ENCODE measurements around the gene ADGRL1.
"Not testable (repeated sequence)": the region's sequence is repeated elsewhere in the genome, so short reads cannot be mapped to it uniquely, and the experiment has no call there.

Gene ADGRL1

DNA sequence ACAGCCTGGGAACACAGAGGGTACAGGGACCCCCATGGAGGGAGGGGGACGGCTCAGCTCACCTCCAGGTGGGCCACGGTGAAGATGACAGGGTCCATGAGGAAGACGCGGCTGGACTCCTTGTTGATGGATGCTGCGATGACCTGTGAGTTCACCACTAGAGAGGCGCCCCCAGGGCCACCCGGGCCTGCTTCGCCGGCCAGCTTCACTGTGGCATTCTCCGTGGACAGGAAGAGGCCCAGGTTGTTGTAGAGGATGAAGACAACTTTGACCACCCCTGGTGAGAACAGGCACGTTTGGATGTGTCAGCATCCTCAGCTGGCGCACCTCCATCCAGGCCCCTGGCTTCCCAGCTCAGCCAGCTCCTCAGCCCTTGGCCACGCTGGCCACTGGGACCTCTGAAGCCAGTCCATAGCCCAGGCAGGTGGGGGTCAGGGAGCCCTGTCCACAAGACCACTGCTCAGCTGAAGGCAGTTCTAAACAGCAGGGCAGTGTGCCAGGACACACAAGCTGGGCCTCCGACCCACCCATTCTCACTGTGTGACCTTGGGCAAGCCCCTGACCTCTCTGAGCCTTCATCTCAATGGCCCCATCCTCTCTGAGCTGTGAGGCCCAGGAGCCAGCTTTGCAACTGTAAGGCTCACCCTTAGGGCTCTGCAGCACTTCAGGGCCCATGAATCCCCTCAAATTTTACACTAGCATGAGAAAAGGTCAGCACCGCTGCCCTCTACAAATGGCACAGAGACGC lies 47.5 kb downstream of the ADGRL1 start:
- DNase-seq = no peak

DNA sequence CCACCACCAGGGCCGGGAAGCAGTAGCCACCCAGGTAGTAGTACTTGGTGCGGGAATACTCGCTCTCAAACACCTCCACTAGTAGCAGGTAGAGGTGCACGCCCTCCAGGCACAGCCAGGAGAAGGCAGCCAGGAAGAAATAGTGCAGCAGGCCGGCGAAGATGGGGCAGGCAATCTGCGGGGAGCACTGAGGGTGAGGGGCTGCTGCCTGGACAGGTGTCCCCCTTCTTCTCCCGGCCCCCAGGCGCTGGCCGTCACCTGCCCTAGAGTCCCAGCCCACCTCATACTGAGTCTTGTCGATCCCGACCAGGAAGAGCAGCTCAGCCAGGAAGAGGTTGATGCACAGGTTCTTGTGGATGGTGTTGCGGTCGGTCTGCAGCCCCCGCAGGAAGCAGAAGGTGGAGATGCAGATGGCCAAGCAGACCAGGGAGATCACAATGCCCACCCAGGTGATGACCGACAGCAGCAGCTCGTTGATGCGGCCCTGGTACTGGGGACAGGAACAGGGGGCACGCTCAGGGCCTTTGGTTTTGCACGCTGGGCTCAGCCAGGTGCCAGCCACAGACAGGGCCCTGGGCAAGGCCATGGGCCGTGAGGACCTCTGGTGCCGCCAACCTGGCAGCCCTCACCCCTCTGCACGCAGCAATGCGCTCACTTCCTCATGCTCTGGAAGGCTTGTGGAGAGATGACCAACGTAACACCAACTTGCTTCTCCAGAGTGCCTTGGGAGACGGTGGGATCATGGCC lies 48.8 kb downstream of the ADGRL1 start:
- no peak for DNase-seq

- no peak for DNase-seq
Observed at GRCh38 chr19:14156122-14156521, 49.8 kb downstream of the ADGRL1 start.

- DNase-seq = no peak
Observed at GRCh38 chr19:14155371-14155770, 50.6 kb downstream of the ADGRL1 start.

GRCh38 chr19:14152713-14153112 lies 53.3 kb downstream of the ADGRL1 start:
- no peak for DNase-seq

DNA sequence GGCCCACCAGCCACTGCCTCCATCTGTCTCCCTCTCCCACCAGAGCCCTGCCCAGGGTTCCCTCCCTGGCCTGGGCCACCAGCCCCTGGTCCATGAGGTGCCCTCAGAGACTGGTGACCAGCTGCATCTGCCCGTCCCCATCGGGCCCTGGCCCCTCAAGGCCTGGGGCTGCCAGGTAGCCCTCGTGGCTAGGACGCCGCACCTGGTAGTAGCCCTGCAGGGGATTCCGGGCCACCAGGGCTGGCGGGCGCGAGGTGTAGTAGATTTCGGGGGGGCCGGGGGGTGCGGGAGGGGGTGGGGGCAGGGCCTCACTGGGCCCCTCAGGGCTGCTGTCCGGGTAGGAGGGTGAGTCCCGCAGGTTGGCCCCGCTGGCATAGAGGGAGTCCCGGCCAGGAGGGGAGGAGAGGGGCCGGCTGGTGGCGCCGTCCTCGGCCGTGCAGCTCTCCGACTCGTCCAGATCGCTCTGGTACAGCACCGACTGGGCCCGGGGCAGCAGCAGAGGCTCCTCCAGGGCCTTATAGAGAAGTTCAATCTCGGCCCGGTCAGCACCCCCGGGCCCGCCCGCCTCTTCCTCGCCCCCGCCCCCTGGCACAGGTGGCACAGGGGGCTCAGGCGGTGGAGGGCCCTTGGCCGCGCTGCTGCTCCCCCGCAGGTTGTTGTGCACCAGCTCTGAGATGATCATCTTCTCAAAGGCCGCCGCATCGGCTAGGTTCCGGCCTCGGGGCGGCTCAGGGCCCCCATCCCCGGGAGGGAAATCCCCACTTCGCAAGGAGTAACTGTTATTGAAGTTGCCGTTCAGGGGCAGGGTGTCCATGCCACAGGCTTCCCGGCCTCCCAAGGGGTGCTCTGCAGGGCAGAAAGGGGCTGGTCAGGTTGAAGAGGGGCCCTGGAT lies 55.0 kb downstream of the ADGRL1 start:
- DNase-seq = no peak

- DNase-seq = no peak
Observed at GRCh38 chr19:14150041-14150769, 55.8 kb downstream of the ADGRL1 start.

GRCh38 chr19:14149509-14149994 lies 56.4 kb downstream of the ADGRL1 start:
- no peak for DNase-seq

DNA sequence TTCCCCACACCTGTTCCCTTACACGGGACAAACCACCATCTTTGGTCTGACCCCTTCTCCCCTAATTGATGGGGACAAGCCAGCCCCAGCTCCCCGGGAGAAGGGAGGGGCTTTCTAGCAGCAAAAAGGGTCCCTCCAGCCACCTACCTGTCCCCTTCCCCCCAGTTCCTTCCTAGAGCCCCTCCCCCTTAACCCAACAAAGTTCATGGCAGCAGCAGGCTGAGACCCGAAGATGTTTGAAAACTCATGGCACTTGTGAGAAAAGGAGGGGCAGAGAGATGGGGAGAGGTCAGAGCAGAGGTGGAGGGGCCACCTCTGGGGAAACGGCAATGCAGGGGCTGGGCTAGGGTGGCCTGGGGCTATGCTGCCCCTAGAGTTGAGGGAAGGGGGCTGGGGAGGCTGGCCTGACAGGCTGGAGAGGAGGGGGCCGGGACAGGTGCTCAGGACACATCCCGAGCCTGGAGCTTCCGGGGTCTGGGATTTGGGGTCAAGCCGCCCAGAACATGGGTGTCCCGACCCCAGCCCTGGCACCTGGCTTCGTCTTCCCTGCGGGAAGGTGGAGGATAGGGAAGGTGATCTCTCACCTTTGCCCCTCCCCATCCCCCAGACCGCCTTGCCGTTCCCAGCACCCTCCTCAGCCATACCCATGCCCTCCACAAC lies 57.1 kb downstream of the ADGRL1 start:
- DNase-seq = no peak

DNA sequence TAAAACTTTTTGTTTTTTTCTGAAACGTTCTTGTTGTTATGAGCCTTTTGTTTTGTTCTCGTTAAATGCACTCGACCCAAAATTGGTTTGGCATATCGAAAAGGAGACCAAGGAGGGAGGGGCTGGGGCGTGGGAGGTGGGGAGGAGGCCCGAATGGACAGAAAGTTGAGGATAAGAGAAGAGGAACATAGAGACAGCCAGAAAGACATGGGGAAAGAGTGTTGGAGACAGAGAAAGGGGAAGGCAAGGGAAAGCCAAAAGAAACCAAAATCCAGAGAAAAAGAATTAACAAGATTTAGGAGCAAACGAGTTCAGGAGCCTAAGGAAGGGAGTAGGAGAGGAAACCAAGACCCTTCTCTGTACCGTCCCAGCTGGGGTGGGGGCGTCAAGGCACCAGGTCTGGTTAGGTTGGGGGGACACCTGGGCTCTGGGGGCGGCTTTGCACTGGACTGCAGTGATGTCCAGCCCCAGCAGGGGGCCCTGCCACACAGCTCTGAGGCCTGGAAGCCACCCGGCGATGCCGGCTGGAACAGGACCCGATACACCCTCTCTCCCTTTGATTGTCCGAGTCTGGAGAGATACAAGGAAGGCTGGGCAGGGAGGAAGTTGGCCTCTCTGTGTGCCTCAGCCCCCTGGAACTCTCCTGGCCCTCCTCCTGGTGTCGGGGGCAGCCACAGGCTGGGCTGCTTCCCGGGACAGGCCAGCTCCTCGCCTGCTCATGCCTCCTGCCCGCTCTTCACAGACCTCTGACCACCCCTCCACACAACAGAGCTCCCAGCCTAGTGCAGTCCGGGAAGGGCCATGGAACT lies 58.0 kb downstream of the ADGRL1 start:
- no peak for DNase-seq

DNA sequence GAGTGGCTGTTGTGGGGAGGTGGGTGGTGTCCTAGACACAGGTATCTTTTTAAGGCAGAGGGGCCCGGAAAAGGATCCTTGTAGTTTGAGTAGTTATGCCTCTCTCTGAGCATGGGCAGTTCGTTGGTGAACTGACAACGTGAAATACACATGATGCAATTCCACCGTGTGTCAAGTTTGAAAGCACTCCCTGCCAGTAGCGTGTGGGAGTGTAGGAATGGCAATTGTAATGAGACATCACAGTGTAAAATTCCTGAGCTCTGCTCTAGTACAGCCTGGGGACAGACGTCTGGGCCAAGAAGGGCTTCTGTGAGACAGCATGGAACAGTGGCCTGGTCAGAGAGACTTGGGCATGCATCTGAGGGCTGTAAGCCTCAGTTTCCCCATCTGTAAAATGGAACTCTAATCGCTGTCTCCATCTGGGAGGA lies 59.2 kb downstream of the ADGRL1 start:
- no peak for DNase-seq

DNA sequence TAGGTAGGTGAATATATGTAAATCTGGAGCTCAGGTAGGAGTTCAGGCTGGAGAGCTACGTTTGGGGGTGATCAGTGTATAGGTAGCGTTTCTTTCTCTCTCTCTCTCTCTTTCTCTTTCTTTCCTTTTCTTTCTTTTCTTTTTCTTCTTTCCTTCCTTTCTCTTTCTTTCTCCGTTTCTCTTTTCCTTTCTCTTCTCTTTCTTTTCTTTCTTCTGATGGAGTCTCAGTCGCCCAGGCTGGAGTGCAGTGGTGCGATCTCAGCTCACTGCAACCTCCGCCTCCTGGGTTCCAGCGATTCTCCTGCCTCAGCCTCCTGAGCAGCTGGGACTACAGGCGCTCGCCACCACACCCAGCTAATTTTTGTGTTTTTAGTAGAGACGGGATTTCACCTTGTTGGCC lies 59.8 kb downstream of the ADGRL1 start:
- DNase-seq = not testable (repeated sequence)

- no peak for DNase-seq
Observed at GRCh38 chr19:14145381-14145780, 60.6 kb downstream of the ADGRL1 start.

GRCh38 chr19:14142262-14143190 lies 63.4 kb downstream of the ADGRL1 start:
- no peak for DNase-seq

GRCh38 chr19:14141041-14141440 lies 64.9 kb downstream of the ADGRL1 start:
- DNase-seq = no peak

GRCh38 chr19:14139944-14140343 lies 66.0 kb downstream of the ADGRL1 start:
- DNase-seq = no peak

DNA sequence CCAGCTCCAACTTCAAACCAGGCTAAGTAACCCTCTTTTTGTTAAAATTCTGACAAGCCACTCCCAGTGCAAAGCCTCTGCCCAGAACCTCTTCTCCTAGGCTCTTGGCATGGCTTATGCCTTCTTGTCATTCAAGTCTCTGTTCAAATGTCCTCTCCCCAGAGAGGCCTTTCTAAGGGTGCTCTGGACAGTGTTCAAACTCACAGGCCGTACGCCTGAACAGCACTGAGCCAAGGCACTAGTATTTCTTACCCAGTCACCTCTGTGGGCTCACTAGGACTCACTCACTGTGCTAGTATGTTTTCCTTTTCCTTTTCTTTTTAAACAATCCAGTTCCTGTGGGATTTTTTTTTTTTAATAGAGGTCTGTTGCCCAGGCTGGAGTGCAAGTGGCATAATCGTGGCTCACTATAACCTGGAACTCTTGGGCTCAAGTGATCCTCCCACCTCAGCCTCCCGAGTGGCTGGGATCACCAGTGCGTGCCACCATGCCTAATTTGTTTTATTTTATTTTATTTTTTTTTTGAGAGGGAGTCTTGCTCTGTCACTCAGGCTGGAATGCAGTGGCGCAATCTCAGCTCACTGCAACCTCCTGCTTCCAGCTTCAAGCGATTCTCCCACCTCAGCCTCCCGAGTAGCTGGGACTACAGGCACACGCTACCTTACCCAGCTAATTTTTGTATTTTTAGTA lies 67.2 kb downstream of the ADGRL1 start:
- no peak for DNase-seq

DNA sequence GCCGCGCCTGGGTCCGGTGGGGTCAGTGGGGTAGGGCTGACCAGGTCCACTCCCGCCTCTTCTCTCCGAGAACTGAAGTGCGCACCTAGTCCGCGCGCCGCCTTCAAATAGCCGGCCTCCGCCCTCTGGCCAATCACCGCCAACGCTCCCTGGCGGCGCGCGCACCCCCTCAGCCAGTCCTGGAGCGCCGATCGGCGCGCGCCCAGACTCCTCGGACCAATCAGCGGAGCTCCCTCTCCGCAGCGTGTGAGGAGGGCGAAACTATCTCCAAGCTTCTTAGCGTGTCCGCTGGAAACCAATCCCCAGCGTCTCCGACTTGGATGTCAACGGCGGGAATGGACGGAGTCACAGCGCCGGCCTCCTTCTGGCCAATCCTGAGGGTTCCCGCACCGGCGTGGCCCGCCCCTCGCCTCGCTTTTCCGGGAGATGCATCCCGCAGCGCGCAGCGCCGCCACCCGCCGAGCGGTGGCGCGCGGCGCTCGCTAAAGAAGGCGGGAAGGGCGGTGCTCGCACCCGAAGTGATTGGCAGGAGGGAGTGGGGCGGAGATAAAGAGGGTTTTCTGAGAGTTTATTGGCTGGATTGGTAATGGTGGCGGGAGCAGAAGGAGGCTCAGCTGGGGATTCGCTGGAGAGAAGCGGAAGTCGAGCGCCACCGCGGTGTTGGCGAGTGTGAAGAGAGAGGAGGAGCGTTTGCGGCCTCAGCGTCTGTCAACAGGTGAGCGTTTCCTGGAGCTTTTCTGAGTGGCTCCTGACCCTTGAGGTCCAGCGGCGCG lies 69.3 kb downstream of the ADGRL1 start, which contains the start of gene ASF1B:
Gene ASF1B, minus strand, starts transcription at position 81 of the 773 bp plus-strand sequence. CDS start 133 bp downstream, outside the sequence.
- DNase-seq = peak; percentile 99
